Epithelial cell of proximal tubule (primary cell): ENCODE results near the gene KLRK1. TPM values are rescaled to one million over a fixed set of nuclear protein-coding genes. Genes with fewer than 3 reads are reported as not detected.
"Not testable (repeated sequence)": the region's sequence is repeated elsewhere in the genome, so short reads cannot be mapped to it uniquely, and the experiment has no call there.

Source experiments
- DNase-seq: peaks from one replicate; pipeline ENCODE4 v3.0.0-alpha.2; 2011; ENCODE audit warnings: low read depth
- H3K4me3 ChIP-seq: 2 replicates; pipeline ENCODE4 v1.5.1; 2011; ENCODE audit warnings: low read depth, mild to moderate bottlenecking, low read length
- CTCF ChIP-seq: conservative IDR thresholded peaks from 2 replicates; pipeline ENCODE4 v1.5.1; 2012; ENCODE audit warnings: low read depth, mild to moderate bottlenecking, low read length
- total RNA-seq: library from RNA; depleted of rRNA; stranded (reverse); fragments of >200 nt; gene quantifications from 2 replicates; pipeline ENCODE4 v1.2.3, GENCODE V29; 2015

The KLRK1 gene
- total RNA-seq, 1 donor from 2014 or later, result not detected

GRCh38 chr12:10381928-10382628 lies 7.8 kb downstream of the KLRK1 start:
- H3K4me3 ChIP-seq, result no peak overlapping the region
- no peak for TF ChIP-seq CTCF
- no peak for DNase-seq

GRCh38 chr12:10378737-10379136 lies 11.1 kb downstream of the KLRK1 start:
- H3K4me3 ChIP-seq, DNase-seq: not testable (repeated sequence)

GRCh38 chr12:10374624-10375018 lies 15.2 kb downstream of the KLRK1 start:
- H3K4me3 ChIP-seq, result no peak overlapping the region
- TF ChIP-seq CTCF, result no peak
- DNase-seq, result no peak

- DNase-seq, result no peak
- H3K4me3 ChIP-seq, result no peak overlapping the region
- no peak for TF ChIP-seq CTCF
These were observed 17.3 kb downstream of the KLRK1 start for GRCh38 chr12:10372559-10372958.

- DNase-seq, H3K4me3 ChIP-seq: not testable (repeated sequence)
These were observed 17.8 kb downstream of the KLRK1 start for GRCh38 chr12:10371893-10372535.

- no peak overlapping the region for H3K4me3 ChIP-seq
- TF ChIP-seq CTCF, result no peak
- DNase-seq, result no peak
These were observed 20.1 kb downstream of the KLRK1 start for GRCh38 chr12:10369557-10370415.

- DNase-seq, result no peak
- TF ChIP-seq CTCF, result no peak
- H3K4me3 ChIP-seq, result no peak overlapping the region
These were observed 21.4 kb downstream of the KLRK1 start for GRCh38 chr12:10368206-10369171.

GRCh38 chr12:10367714-10368113 lies 22.1 kb downstream of the KLRK1 start:
- not testable (repeated sequence) for DNase-seq, H3K4me3 ChIP-seq
